ENCODE measurements around the gene PLAAT3.
"Not testable (repeated sequence)": the region's sequence is repeated elsewhere in the genome, so short reads cannot be mapped to it uniquely, and the experiment has no call there.

The PLAAT3 gene

DNA sequence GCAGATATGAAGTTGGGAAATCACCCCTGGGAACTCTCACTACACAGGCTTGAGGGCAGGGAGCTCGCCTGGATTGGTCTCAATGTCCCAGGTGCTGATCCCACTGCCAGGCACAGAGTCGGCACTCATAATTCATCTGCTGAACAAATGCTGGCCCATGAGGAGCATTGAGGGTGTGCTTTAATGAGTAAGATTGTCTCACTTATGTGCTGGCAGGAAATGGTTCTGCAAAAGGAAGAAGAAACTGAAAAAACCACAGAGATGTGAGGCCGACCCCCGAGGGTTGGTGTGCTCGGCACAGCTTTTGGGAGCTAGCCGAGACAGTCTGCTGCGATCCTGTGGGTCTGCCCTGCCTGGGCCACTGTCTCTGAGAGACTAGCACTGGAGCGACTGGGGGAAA, 60.5 kb downstream of the PLAAT3 start:
- no peak for TF ChIP-seq CTCF (IDR thresholded peaks at IDR 0.05; ENCODE audit: low read depth, low read length)
- no peak overlapping the region for H3K4me3 ChIP-seq (ENCODE audit: low read depth, low read length)

- no peak for TF ChIP-seq CTCF (IDR thresholded peaks at IDR 0.05; ENCODE audit: low read depth, low read length)
Measured at GRCh38 chr11:63552921-63553320, 61.3 kb downstream of the PLAAT3 start.

DNA sequence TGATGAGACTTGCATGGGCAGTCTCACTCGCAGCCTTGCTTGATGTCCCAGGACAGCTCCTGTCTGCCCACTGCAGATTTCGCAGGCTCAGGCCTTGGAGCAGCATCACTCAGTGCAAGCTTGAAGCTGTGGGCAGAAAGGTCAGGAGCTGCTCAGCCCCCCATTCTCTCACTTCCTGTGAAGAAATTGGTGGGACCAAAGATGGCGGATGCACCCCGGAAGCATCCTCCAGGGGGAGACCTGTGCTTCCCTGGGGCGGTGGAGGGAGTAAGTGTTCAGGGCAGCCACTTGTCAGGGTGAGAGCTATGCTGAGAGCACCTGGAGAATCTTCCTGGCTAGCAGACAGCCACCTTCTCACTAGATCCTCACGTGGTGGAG, 62.4 kb downstream of the PLAAT3 start:
- TF ChIP-seq CTCF (IDR thresholded peaks at IDR 0.05; ENCODE audit: low read depth, low read length), result no peak
- H3K4me3 ChIP-seq (ENCODE audit: low read depth, low read length), result no peak overlapping the region

More at GRCh38 chr11:63552921-63553320, 61.3 kb downstream of the PLAAT3 start:
- H3K4me3 ChIP-seq (ENCODE audit: low read depth, low read length), result no peak overlapping the region

- no peak overlapping the region for H3K4me3 ChIP-seq (ENCODE audit: low read depth, low read length)
- no peak for TF ChIP-seq CTCF (IDR thresholded peaks at IDR 0.05; ENCODE audit: low read depth, low read length)
Measured at GRCh38 chr11:63551091-63551888, 62.9 kb downstream of the PLAAT3 start.

DNA sequence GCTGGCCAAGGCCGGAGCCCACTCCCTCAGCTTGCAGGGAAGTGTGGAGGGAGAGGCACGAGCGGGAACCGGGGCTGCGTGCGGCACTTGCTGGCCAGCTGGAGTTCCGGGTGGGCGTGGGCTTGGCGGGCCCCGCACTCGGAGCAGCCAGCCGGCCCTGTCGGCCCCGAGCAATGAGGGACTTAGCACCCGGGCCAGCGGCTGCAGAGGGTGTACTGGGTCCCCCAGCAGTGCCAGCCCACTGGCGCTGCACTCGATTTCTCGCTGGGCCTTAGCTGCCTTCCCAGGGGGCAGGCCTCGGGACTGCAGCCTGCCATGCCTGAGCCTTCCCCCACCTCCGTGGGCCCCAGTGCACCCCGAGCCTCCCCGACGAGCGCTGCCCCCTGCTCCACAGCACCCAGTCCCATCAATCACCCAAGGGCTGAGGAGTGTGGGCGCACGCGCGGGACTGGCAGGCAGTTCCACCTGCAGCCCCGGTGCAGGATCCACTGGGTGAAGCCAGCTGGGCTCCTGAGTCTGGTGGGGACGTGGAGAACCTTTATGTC, 64.0 kb downstream of the PLAAT3 start:
- H3K4me3 ChIP-seq (ENCODE audit: low read depth, low read length), result not testable (repeated sequence)

- H3K4me3 ChIP-seq (ENCODE audit: low read depth, low read length), result no peak overlapping the region
- no peak for TF ChIP-seq CTCF (IDR thresholded peaks at IDR 0.05; ENCODE audit: low read depth, low read length)
Measured at GRCh38 chr11:63549411-63549810, 64.8 kb downstream of the PLAAT3 start.

- TF ChIP-seq CTCF (IDR thresholded peaks at IDR 0.05; ENCODE audit: low read depth, low read length), result no peak
Measured at GRCh38 chr11:63548178-63548577, 66.1 kb downstream of the PLAAT3 start.

More at GRCh38 chr11:63548178-63548577, 66.1 kb downstream of the PLAAT3 start:
- H3K4me3 ChIP-seq (ENCODE audit: low read depth, low read length), result no peak overlapping the region

Data from WI38 (cell line).